Karpas-422 (cell line): ENCODE data around the gene RASSF4. TPM values are rescaled to one million over a fixed set of nuclear protein-coding genes. Genes with fewer than 3 reads are reported as not detected.

Experiments used
- DNase-seq: peaks from one replicate; pipeline ENCODE4 v3.0.0-alpha.2; 2015
- H2AFZ ChIP-seq: fragments of 200-600 bp; sonication (generic); 2 replicates; pipeline ENCODE4 v1.6.1; 2014; ENCODE audit warnings: antibody characterized with exemption, low read length, mixed read lengths
- H3K27ac ChIP-seq: fragments of 200-600 bp; sonication (generic); 2 replicates; pipeline ENCODE4 v1.5.1; 2014; ENCODE audit warnings: mild to moderate bottlenecking, low read length, moderate library complexity
- H3K27me3 ChIP-seq: fragments of 200-600 bp; sonication (generic); 2 replicates; pipeline ENCODE4 v1.6.1; 2014; ENCODE audit warnings: low read length, mixed read lengths
- H3K36me3 ChIP-seq: fragments of 200-600 bp; sonication (generic); 2 replicates; pipeline ENCODE4 v1.6.1; 2014; ENCODE audit warnings: low read length, mixed read lengths; ENCODE audit not compliant: insufficient read depth
- H3K4me1 ChIP-seq: fragments of 200-600 bp; sonication (generic); 2 replicates; pipeline ENCODE4 v1.6.1; 2014; ENCODE audit warnings: mild to moderate bottlenecking, low read length, mixed read lengths
- H3K4me2 ChIP-seq: fragments of 200-600 bp; sonication (generic); 2 replicates; pipeline ENCODE4 v1.6.1; 2014; ENCODE audit warnings: low read length, low read depth, mild to moderate bottlenecking; ENCODE audit not compliant: poor library complexity, severe bottlenecking
- H3K4me3 ChIP-seq: fragments of 200-600 bp; sonication (generic); 2 replicates; pipeline ENCODE4 v1.5.1; 2014; ENCODE audit warnings: mild to moderate bottlenecking, antibody characterized with exemption, low read length, mixed read lengths
- H3K79me2 ChIP-seq: fragments of 200-600 bp; sonication (generic); 2 replicates; pipeline ENCODE4 v1.6.1; 2014; ENCODE audit warnings: mild to moderate bottlenecking, low read length, mixed read lengths
- H3K9ac ChIP-seq: fragments of 200-600 bp; sonication (generic); 2 replicates; pipeline ENCODE4 v1.6.0; 2014; ENCODE audit warnings: low read length
- H3K9me2 ChIP-seq: fragments of 200-600 bp; sonication (generic), shearing (Covaris generic); replicated peaks from 2 replicates; pipeline ENCODE4 v1.6.0; 2014; ENCODE audit warnings: mild to moderate bottlenecking, low read length, moderate library complexity; ENCODE audit not compliant: insufficient read depth
- H3K9me3 ChIP-seq: fragments of 300-700, 200-600 bp; sonication (generic); 2 replicates; pipeline ENCODE4 v1.6.1; 2014; ENCODE audit warnings: low read length, mixed read lengths
- H4K20me1 ChIP-seq: fragments of 200-600 bp; sonication (generic); 2 replicates; pipeline ENCODE4 v1.6.1; 2014; ENCODE audit warnings: mild to moderate bottlenecking, antibody characterized with exemption, low read length, low read depth; ENCODE audit not compliant: insufficient read depth
- total RNA-seq: library from RNA; depleted of rRNA; stranded (reverse); fragments of >200 nt; shearing (Covaris generic); gene quantifications from 2 replicates; pipeline ENCODE4 v1.2.3, GENCODE V29; 2014; ENCODE audit warnings: low replicate concordance

The RASSF4 gene
- total RNA-seq, 1 experiment from 2014 or later, result 3.6 TPM

- no peaks in the 10 kb centered on the region for H3K9me3 ChIP-seq
- H3K27ac ChIP-seq, result no peak overlapping the region
- DNase-seq, result no peak
- no peaks in the 10 kb centered on the region for H4K20me1 ChIP-seq
- peaks cover 11% of the 10 kb centered on the region for H3K4me1 ChIP-seq
- H2AFZ ChIP-seq, result no peak overlapping the region
- H3K79me2 ChIP-seq, result no peaks in the 10 kb centered on the region
- no peaks in the 10 kb centered on the region for H3K27me3 ChIP-seq
- no peak overlapping the region for H3K9ac ChIP-seq
- no peak overlapping the region for H3K4me2 ChIP-seq
- H3K9me2 ChIP-seq, result no peaks in the 10 kb centered on the region
- H3K36me3 ChIP-seq, result no peaks in the 10 kb centered on the region
- no peak overlapping the region for H3K4me3 ChIP-seq
Observed at GRCh38 chr10:44916429-44916828, 43.2 kb upstream of the RASSF4 start.

- Histone ChIP-seq H3K9me3 (no peaks in the 10 kb centered on the region), H2AFZ (no peak overlapping the region), H3K4me1 (peaks cover 8% of the 10 kb centered on the region), H3K4me2 (no peak overlapping the region), H4K20me1 (no peaks in the 10 kb centered on the region), H3K9ac (no peak overlapping the region), H3K9me2 (no peaks in the 10 kb centered on the region), H3K36me3 (no peaks in the 10 kb centered on the region), H3K79me2 (no peaks in the 10 kb centered on the region), H3K27ac (no peak overlapping the region), H3K4me3 (no peak overlapping the region), H3K27me3 (no peaks in the 10 kb centered on the region)
- DNase-seq, result no peak
Observed at GRCh38 chr10:44917848-44918247, 41.8 kb upstream of the RASSF4 start.

GRCh38 chr10:44920252-44920651 lies 39.4 kb upstream of the RASSF4 start:
- no peak overlapping the region for H3K9ac ChIP-seq
- no peaks in the 10 kb centered on the region for H3K79me2 ChIP-seq
- no peaks in the 10 kb centered on the region for H3K9me3 ChIP-seq
- H3K4me2 ChIP-seq, result no peak overlapping the region
- H3K9me2 ChIP-seq, result no peaks in the 10 kb centered on the region
- H2AFZ ChIP-seq, result no peak overlapping the region
- H3K4me3 ChIP-seq, result no peak overlapping the region
- H3K27ac ChIP-seq, result no peak overlapping the region
- H3K36me3 ChIP-seq, result no peaks in the 10 kb centered on the region
- no peaks in the 10 kb centered on the region for H4K20me1 ChIP-seq
- no peaks in the 10 kb centered on the region for H3K27me3 ChIP-seq
- peaks cover 5% of the 10 kb centered on the region; the same call in 1 of the 2 replicates for H3K4me1 ChIP-seq
- DNase-seq, result no peak

- Histone ChIP-seq H3K4me3 (no peak overlapping the region), H3K9me2 (no peaks in the 10 kb centered on the region), H4K20me1 (no peaks in the 10 kb centered on the region), H3K9ac (no peak overlapping the region), H3K27ac (no peak overlapping the region), H3K36me3 (no peaks in the 10 kb centered on the region), H3K79me2 (no peaks in the 10 kb centered on the region), H3K27me3 (no peaks in the 10 kb centered on the region), H3K4me1 (peaks cover 8% of the 10 kb centered on the region; the same call in 1 of the 2 replicates), H3K9me3 (no peaks in the 10 kb centered on the region), H2AFZ (no peak overlapping the region), H3K4me2 (no peak overlapping the region)
- no peak for DNase-seq
Observed at GRCh38 chr10:44921061-44921460, 38.5 kb upstream of the RASSF4 start.

- H3K4me1 ChIP-seq, result peaks cover 8% of the 10 kb centered on the region; the same call in 1 of the 2 replicates
- H3K36me3 ChIP-seq, result no peaks in the 10 kb centered on the region
- no peak overlapping the region for H3K4me3 ChIP-seq
- no peaks in the 10 kb centered on the region for H3K9me3 ChIP-seq
- no peak overlapping the region for H3K4me2 ChIP-seq
- H4K20me1 ChIP-seq, result no peaks in the 10 kb centered on the region
- no peak overlapping the region for H3K27ac ChIP-seq
- H2AFZ ChIP-seq, result no peak overlapping the region
- H3K9me2 ChIP-seq, result no peaks in the 10 kb centered on the region
- no peaks in the 10 kb centered on the region for H3K27me3 ChIP-seq
- no peak overlapping the region for H3K9ac ChIP-seq
- no peaks in the 10 kb centered on the region for H3K79me2 ChIP-seq
- no peak for DNase-seq
Observed at GRCh38 chr10:44921506-44921905, 38.1 kb upstream of the RASSF4 start.

GRCh38 chr10:44922021-44922420 lies 37.6 kb upstream of the RASSF4 start:
- DNase-seq, result no peak
- H3K9me2 ChIP-seq, result no peaks in the 10 kb centered on the region
- no peak overlapping the region for H2AFZ ChIP-seq
- H3K4me3 ChIP-seq, result no peak overlapping the region
- no peaks in the 10 kb centered on the region for H4K20me1 ChIP-seq
- no peak overlapping the region for H3K4me2 ChIP-seq
- no peak overlapping the region for H3K27ac ChIP-seq
- H3K27me3 ChIP-seq, result no peaks in the 10 kb centered on the region
- H3K9ac ChIP-seq, result no peak overlapping the region
- no peaks in the 10 kb centered on the region for H3K9me3 ChIP-seq
- peaks cover 8% of the 10 kb centered on the region; the same call in 1 of the 2 replicates for H3K4me1 ChIP-seq
- no peaks in the 10 kb centered on the region for H3K36me3 ChIP-seq
- no peaks in the 10 kb centered on the region for H3K79me2 ChIP-seq

- H3K79me2 ChIP-seq, result no peaks in the 10 kb centered on the region
- H3K27me3 ChIP-seq, result no peaks in the 10 kb centered on the region
- H3K36me3 ChIP-seq, result no peaks in the 10 kb centered on the region
- H3K9ac ChIP-seq, result no peak overlapping the region
- no peak overlapping the region for H3K4me3 ChIP-seq
- H4K20me1 ChIP-seq, result no peaks in the 10 kb centered on the region
- no peak for DNase-seq
- peaks cover 8% of the 10 kb centered on the region; the same call in 1 of the 2 replicates for H3K4me1 ChIP-seq
- H3K27ac ChIP-seq, result no peak overlapping the region
- H3K9me3 ChIP-seq, result no peaks in the 10 kb centered on the region
- no peaks in the 10 kb centered on the region for H3K9me2 ChIP-seq
- no peak overlapping the region for H2AFZ ChIP-seq
- H3K4me2 ChIP-seq, result no peak overlapping the region
Observed at GRCh38 chr10:44922796-44923545, 36.6 kb upstream of the RASSF4 start.

GRCh38 chr10:44923611-44924010 lies 36.0 kb upstream of the RASSF4 start:
- Histone ChIP-seq H3K27me3 (no peaks in the 10 kb centered on the region), H3K36me3 (no peaks in the 10 kb centered on the region), H3K79me2 (no peaks in the 10 kb centered on the region), H3K9ac (no peak overlapping the region), H3K4me3 (no peak overlapping the region), H3K9me3 (no peaks in the 10 kb centered on the region), H4K20me1 (no peaks in the 10 kb centered on the region), H3K9me2 (no peaks in the 10 kb centered on the region), H3K27ac (no peak overlapping the region), H3K4me2 (no peak overlapping the region), H3K4me1 (peaks cover 8% of the 10 kb centered on the region; the same call in 1 of the 2 replicates), H2AFZ (no peak overlapping the region)
- DNase-seq, result no peak
